Measurements from ENCODE around the gene HOXD3. TPM values are rescaled to one million over a fixed set of nuclear protein-coding genes. Genes with fewer than 3 reads are reported as not detected.

HOXD3 gene
- total RNA-seq, 1 donor from 2014 or later, result not detected

- H3K4me1 Mint-ChIP-seq (ENCODE audit: low read depth), result no peaks in the 10 kb centered on the region
- H3K9me3 Mint-ChIP-seq (ENCODE audit: low read depth), result no peaks in the 10 kb centered on the region
- no peak overlapping the region for H3K4me3 Mint-ChIP-seq (ENCODE audit: unreplicated experiment)
- H3K36me3 Mint-ChIP-seq (ENCODE audit: low read depth), result no peaks in the 10 kb centered on the region
- H3K27ac Mint-ChIP-seq (ENCODE audit: unreplicated experiment), result no peak overlapping the region
- peaks cover 87% of the 10 kb centered on the region for H3K27me3 Mint-ChIP-seq (ENCODE audit: low read depth)
- no peak for DNase-seq (ENCODE audit: low spot score)
- no peak for TF ChIP-seq CTCF (IDR thresholded peaks at IDR 0.05)
Observed at GRCh38 chr2:176147210-176147799, 9.8 kb upstream of the HOXD3 start.

- TF ChIP-seq CTCF (IDR thresholded peaks at IDR 0.05), result no peak
- Mint-ChIP-seq H3K4me3 (ENCODE audit: unreplicated experiment) (no peak overlapping the region), H3K36me3 (ENCODE audit: low read depth) (no peaks in the 10 kb centered on the region), H3K27me3 (ENCODE audit: low read depth) (peaks cover 87% of the 10 kb centered on the region), H3K4me1 (ENCODE audit: low read depth) (no peaks in the 10 kb centered on the region), H3K27ac (ENCODE audit: unreplicated experiment) (no peak overlapping the region), H3K9me3 (ENCODE audit: low read depth) (no peaks in the 10 kb centered on the region)
- no peak for DNase-seq (ENCODE audit: low spot score)
Observed at GRCh38 chr2:176147800-176148496, 9.2 kb upstream of the HOXD3 start.

DNA sequence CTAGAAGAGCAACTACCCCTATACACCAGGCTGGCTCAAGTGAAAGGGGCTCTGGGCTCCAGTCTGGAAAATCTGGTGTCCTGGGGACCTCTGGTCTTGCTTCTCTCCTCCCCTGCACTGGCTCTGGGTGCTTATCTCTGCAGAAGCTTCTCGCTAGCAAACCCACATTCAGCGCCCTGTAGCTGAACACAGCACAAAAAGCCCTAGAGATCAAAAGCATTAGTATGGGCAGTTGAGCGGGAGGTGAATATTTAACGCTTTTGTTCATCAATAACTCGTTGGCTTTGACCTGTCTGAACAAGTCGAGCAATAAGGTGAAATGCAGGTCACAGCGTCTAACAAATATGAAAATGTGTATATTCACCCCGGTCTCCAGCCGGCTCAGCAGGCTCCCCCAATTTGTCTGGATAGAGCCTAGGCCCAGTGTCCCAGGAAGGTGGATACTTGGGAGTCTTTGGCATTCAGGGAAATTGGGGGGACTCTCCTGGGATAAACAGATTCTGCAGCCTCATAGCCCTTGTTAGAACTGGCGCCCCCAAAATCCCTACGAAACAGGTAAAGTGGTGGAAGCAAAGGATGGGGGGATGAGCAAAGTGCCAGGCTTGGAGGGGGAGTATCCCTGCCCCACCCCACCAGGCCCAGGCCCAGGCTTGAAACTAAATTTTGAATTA is 8.2 kb upstream of the HOXD3 start:
- Mint-ChIP-seq H3K4me1 (ENCODE audit: low read depth) (no peaks in the 10 kb centered on the region), H3K27me3 (ENCODE audit: low read depth) (peaks cover 88% of the 10 kb centered on the region), H3K36me3 (ENCODE audit: low read depth) (no peaks in the 10 kb centered on the region), H3K9me3 (ENCODE audit: low read depth) (no peaks in the 10 kb centered on the region), H3K27ac (ENCODE audit: unreplicated experiment) (no peak overlapping the region), H3K4me3 (ENCODE audit: unreplicated experiment) (no peak overlapping the region)
- DNase-seq (ENCODE audit: low spot score), result no peak
- no peak for TF ChIP-seq CTCF (IDR thresholded peaks at IDR 0.05)

DNA sequence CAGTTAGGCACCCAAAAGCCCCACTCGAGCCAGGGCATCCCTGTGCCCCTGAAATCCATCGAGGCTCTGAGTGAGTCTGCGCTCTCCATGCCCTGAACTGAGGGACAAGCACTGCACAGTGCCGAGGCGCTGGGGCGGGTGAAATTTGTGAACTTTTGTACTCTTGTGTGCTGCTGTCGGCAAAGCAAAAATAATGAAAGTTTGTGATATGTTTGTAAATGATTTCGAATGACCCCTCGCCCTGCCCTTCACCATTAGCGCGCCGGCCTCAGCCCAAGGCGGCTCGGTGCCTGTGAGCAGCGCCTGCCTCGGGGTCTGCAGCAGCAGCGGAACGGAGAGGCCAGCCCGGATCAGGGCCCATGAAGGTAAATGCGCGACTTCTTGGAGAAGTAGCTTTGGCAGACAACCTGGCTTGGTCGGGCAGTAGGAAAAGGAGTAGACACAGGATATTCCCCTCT is 7.6 kb upstream of the HOXD3 start:
- no peak for DNase-seq (ENCODE audit: low spot score)
- no peaks in the 10 kb centered on the region for H3K36me3 Mint-ChIP-seq (ENCODE audit: low read depth)
- no peaks in the 10 kb centered on the region for H3K4me1 Mint-ChIP-seq (ENCODE audit: low read depth)
- TF ChIP-seq CTCF (IDR thresholded peaks at IDR 0.05), result no peak
- no peak overlapping the region for H3K27ac Mint-ChIP-seq (ENCODE audit: unreplicated experiment)
- no peaks in the 10 kb centered on the region for H3K9me3 Mint-ChIP-seq (ENCODE audit: low read depth)
- H3K4me3 Mint-ChIP-seq (ENCODE audit: unreplicated experiment), result no peak overlapping the region
- peaks cover 91% of the 10 kb centered on the region for H3K27me3 Mint-ChIP-seq (ENCODE audit: low read depth)

DNA sequence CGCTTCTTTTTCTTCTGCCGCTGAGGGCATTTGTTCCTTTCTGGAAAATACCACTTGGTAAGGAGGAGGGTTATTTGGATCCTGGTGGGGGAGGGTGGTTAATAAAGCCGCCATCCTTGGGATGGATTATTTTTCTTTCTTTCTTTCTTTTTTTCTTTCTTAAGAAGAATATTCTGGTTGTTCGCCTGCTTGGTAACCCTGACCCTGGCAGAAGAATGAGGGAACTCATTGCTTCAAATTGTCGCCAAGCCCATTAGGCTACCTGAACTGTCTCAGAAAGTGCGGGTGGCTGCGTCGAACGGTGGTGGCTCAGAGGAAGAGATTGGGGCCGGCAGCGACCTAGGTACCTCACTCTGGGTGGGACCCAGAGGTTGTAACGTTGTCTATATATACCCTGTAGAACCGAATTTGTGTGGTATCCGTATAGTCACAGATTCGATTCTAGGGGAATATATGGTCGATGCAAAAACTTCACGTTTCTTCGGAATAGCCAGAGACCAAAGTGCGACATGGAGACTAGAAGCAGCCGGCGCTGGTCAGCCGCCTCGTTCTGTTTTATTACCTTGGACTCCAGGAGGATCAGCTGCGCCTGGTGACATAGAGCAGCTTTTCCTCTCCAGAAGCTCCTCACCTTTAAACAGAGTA is 7.0 kb upstream of the HOXD3 start:
- no peak overlapping the region for H3K4me3 Mint-ChIP-seq (ENCODE audit: unreplicated experiment)
- H3K27me3 Mint-ChIP-seq (ENCODE audit: low read depth), result peaks cover 90% of the 10 kb centered on the region
- no peak overlapping the region for H3K27ac Mint-ChIP-seq (ENCODE audit: unreplicated experiment)
- H3K36me3 Mint-ChIP-seq (ENCODE audit: low read depth), result no peaks in the 10 kb centered on the region
- H3K9me3 Mint-ChIP-seq (ENCODE audit: low read depth), result no peaks in the 10 kb centered on the region
- no peaks in the 10 kb centered on the region for H3K4me1 Mint-ChIP-seq (ENCODE audit: low read depth)
- no peak for TF ChIP-seq CTCF (IDR thresholded peaks at IDR 0.05)
- no peak for DNase-seq (ENCODE audit: low spot score)
